Mucosa of descending colon (tissue), 3 donors: ENCODE measurements around the gene NME2. TPM values are rescaled to one million over a fixed set of nuclear protein-coding genes. Genes with fewer than 3 reads are reported as not detected.

Source experiments
- ATAC-seq: fragments of 200-7000 bp; cut with Tn5 transposase; one replicate; pipeline ENCODE4 v1.9.1; 2020; ENCODE audit warnings: mild to moderate bottlenecking, moderate library complexity
- DNase-seq, 3 donors: peaks; one replicate each; pipeline ENCODE4 v3.0.0-alpha.2; 2020
- H3K36me3 ChIP-seq: fragments of 200-600 bp; one replicate; pipeline ENCODE4 v1.8.0; 2021; ENCODE audit warnings: low read depth, mild to moderate bottlenecking
- H3K4me1 ChIP-seq: fragments of 200-600 bp; one replicate; pipeline ENCODE4 v1.8.0; 2021; ENCODE audit warnings: low read depth, mild to moderate bottlenecking
- H3K4me3 ChIP-seq: fragments of 200-600 bp; one replicate; pipeline ENCODE4 v1.8.0; 2021; ENCODE audit warnings: mild to moderate bottlenecking
- H3K9me3 ChIP-seq: fragments of 200-600 bp; one replicate; pipeline ENCODE4 v1.8.0; 2021; ENCODE audit warnings: mild to moderate bottlenecking
- CTCF ChIP-seq: fragments of 200-600 bp; IDR thresholded peaks from one replicate; pipeline ENCODE4 v1.8.0; 2022; ENCODE audit warnings: antibody characterized with exemption, mild to moderate bottlenecking
- intact Hi-C, 2 donors: fragments of 100-400 bp; cut with DNase I in 1 of 2; cut with micrococcal nuclease in 1 of 2; formaldehyde crosslinking; loops; one replicate each; pipeline versions ENCODE4 v1.11.0 to v1.11.1; 2022; cut with DNase I, micrococcal nuclease
- total RNA-seq, 3 donors: library from RNA; stranded (reverse); fragmentation: NEBNext Ultra II Directional in 2 of 3; extraction: Animal tissue kit (Norgen Biotek cat#: 25700) in 2 of 3; gene quantifications; one replicate each; pipeline versions ENCODE4 v1.2.1 to v1.2.4, GENCODE V29; 2021 to 2023
- donor health status: DM: no; HTN: no; CAD: no; lungs with moderate emphysema.
- donor health status: DM: no; HTN: no; CAD: no.
- donor health status: DM: no; HTN: yes; CAD: no.

The NME2 gene
- total RNA-seq, 3 donors from 2014 or later = 306 to 433 (median 397) TPM

GRCh38 chr17:51185763-51186332 lies 19.6 kb downstream of the NME2 start:
- Histone ChIP-seq H3K9me3 (no peaks in the 10 kb centered on the region), H3K4me1 (no peaks in the 10 kb centered on the region), H3K36me3 (no peaks in the 10 kb centered on the region), H3K4me3 (no peak overlapping the region)
- TF ChIP-seq CTCF = no peak
- DNase-seq (no peak), ATAC-seq (no peak)
- intact Hi-C loops = no loop called here

GRCh38 chr17:51188271-51188833 lies 22.1 kb downstream of the NME2 start:
- intact Hi-C loops = no loop called here

DNA sequence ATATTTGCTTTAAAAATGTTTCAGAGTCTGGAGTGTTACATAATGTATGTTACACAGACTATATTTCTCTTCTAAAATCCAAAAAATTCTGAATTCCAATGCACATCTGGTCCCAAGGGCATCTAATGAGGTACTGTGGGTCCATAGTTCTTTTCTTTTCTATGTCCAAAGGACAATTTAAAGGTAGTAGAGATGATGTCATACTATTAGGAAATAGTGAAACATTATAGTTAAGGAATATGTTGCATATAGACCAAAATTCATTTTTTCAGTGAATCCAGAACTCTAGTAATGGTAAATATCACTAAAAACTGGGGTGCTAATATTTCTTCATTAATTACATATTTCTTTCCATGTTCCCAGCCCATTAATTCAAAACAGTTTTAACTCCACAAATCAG lies 23.0 kb downstream of the NME2 start:
- Histone ChIP-seq H3K4me3 (no peak overlapping the region), H3K36me3 (peaks cover 7% of the 10 kb centered on the region), H3K4me1 (no peaks in the 10 kb centered on the region), H3K9me3 (no peaks in the 10 kb centered on the region)
- DNase-seq (no peak), ATAC-seq (no peak)
- no peak for TF ChIP-seq CTCF
- intact Hi-C loops = no loop called here

More at GRCh38 chr17:51188271-51188833, 22.1 kb downstream of the NME2 start:
- DNase-seq (no peak), ATAC-seq (no peak)
- no peak for TF ChIP-seq CTCF
- Histone ChIP-seq H3K36me3 (peaks cover 7% of the 10 kb centered on the region), H3K9me3 (no peaks in the 10 kb centered on the region), H3K4me1 (no peaks in the 10 kb centered on the region), H3K4me3 (no peak overlapping the region)

GRCh38 chr17:51189628-51190027 lies 23.4 kb downstream of the NME2 start:
- no peak for DNase-seq
- peaks cover 7% of the 10 kb centered on the region for H3K36me3 ChIP-seq
- no peaks in the 10 kb centered on the region for H3K9me3 ChIP-seq
- no peak for TF ChIP-seq CTCF
- no peaks in the 10 kb centered on the region for H3K4me1 ChIP-seq
- no peak for ATAC-seq
- intact Hi-C loops = no loop called here
- H3K4me3 ChIP-seq = no peak overlapping the region

DNA sequence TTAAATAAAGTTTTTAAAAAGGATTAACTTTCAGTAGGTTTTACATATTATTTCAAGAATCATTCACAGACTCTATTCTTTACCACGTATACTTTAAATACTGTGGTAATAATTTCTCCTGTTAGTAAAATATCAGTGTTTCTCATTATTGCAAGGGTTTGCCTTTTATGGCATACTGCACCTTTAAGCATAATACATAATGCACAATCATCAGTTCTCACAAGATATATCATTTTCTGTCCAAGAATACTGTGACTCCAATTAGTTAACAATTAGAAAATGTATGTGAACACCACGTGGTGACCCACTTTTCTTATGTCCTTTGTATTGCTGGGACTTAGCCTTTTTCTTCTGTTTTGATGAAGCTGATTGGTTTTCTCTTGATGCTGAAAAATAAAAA lies 25.7 kb downstream of the NME2 start:
- ATAC-seq (no peak), DNase-seq (no peak)
- H3K9me3 ChIP-seq = no peaks in the 10 kb centered on the region
- intact Hi-C loops = no loop called here
- H3K36me3 ChIP-seq = peaks cover 7% of the 10 kb centered on the region
- no peak overlapping the region for H3K4me3 ChIP-seq
- no peak for TF ChIP-seq CTCF
- H3K4me1 ChIP-seq = no peaks in the 10 kb centered on the region
